Right renal cortex interstitium (tissue), 3 donors: ENCODE data around the gene PGS1. TPM values are rescaled to one million over a fixed set of nuclear protein-coding genes. Genes with fewer than 3 reads are reported as not detected.

Experiments
- DNase-seq, 3 donors: peaks; one replicate each; pipeline ENCODE4 v3.0.0-alpha.2; 2013; ENCODE audit warnings: low read depth in 3 of 3, low spot score in 2 of 3
- polyA plus RNA-seq, 3 donors: library from polyadenylated mRNA; unstranded; fragments of 120-200 nt; gene quantifications; one replicate each; pipeline ENCODE4 v1.2.1, GENCODE V29; 2013; ENCODE audit not compliant: insufficient read length in 3 of 3

PGS1 gene
- polyA plus RNA-seq, 3 donors: 38.8 to 41.3 (median 39.1) TPM

GRCh38 chr17:78423961-78424675, 45.7 kb downstream of the PGS1 start:
- DNase-seq: no peak

GRCh38 chr17:78425429-78425828, 47.0 kb downstream of the PGS1 start:
- no peak for DNase-seq

- no peak for DNase-seq
Measured at GRCh38 chr17:78426293-78426879, 47.9 kb downstream of the PGS1 start.

- DNase-seq: no peak
Measured at GRCh38 chr17:78427140-78427539, 48.7 kb downstream of the PGS1 start.

- DNase-seq: no peak
Measured at GRCh38 chr17:78428025-78428575, 49.7 kb downstream of the PGS1 start.

GRCh38 chr17:78428836-78429617, 50.6 kb downstream of the PGS1 start:
- no peak for DNase-seq

GRCh38 chr17:78429618-78429995, 51.2 kb downstream of the PGS1 start:
- no peak for DNase-seq

GRCh38 chr17:78430892-78431691, 52.6 kb downstream of the PGS1 start:
- no peak for DNase-seq

- DNase-seq: no peak
Measured at GRCh38 chr17:78431692-78431958, 53.2 kb downstream of the PGS1 start.

GRCh38 chr17:78432226-78433012, 54.0 kb downstream of the PGS1 start:
- DNase-seq: no peak

- DNase-seq: no peak
Measured at GRCh38 chr17:78433013-78433727, 54.7 kb downstream of the PGS1 start.

GRCh38 chr17:78433780-78434335, 55.4 kb downstream of the PGS1 start:
- no peak for DNase-seq

GRCh38 chr17:78434455-78435329, 56.2 kb downstream of the PGS1 start:
- DNase-seq: no peak

GRCh38 chr17:78435330-78436005, 57.0 kb downstream of the PGS1 start:
- no peak for DNase-seq

GRCh38 chr17:78437508-78438169, 59.2 kb downstream of the PGS1 start:
- no peak for DNase-seq

GRCh38 chr17:78438271-78438691, 59.8 kb downstream of the PGS1 start:
- no peak for DNase-seq

- DNase-seq: no peak
Measured at GRCh38 chr17:78438694-78439325, 60.4 kb downstream of the PGS1 start.
